IMR-90 (cell line): ENCODE results near the gene ELL. TPM values are rescaled to one million over a fixed set of nuclear protein-coding genes. Genes with fewer than 3 reads are reported as not detected.

ENCODE experiments used
- ATAC-seq: fragments of 200-7000 bp; cut with Tn5 transposase; 2 replicates; pipeline ENCODE4 v1.9.1; 2020; ENCODE audit warnings: low read depth, mild to moderate bottlenecking, moderate library complexity
- BruUV-seq: library from RNA; stranded (reverse); fragments of 400-500 nt; replicated peaks from 2 replicates; lab custom pipeline; 2021; lab: Mats Ljungman, UMichigan
- CTCF ChIA-PET: fragments of 300-600 bp; formaldehyde crosslinking; extraction: SDS; loops from one replicate; lab custom pipeline; 2021; ENCODE audit warnings: antibody characterized with exemption; lab: Yijun Ruan, JAX
- POLR2A ChIA-PET: fragments of 300-600 bp; sonication (Branson Sonifier 250); formaldehyde crosslinking; loops from one replicate; lab custom pipeline; 2022; ENCODE audit warnings: antibody characterized with exemption; ENCODE audit not compliant: unreplicated experiment; lab: Charles Lee
- DNase-seq: peaks from one replicate; pipeline ENCODE4 v3.0.0; 2013
- H2AFZ ChIP-seq: replicated peaks from 2 replicates; pipeline ENCODE3; 2013; ENCODE audit warnings: low read length, mild to moderate bottlenecking; ENCODE audit not compliant: poor library complexity
- H2AK5ac ChIP-seq: 2 replicates; pipeline ENCODE4 v1.6.1; 2013; ENCODE audit warnings: low read depth, low read length, inconsistent platforms
- H2AK9ac ChIP-seq: replicated peaks from 2 replicates; pipeline ENCODE3; 2013; ENCODE audit warnings: mild to moderate bottlenecking, low read depth, low read length, moderate library complexity; ENCODE audit not compliant: poor library complexity
- H2BK120ac ChIP-seq: 2 replicates; pipeline ENCODE4 v1.6.1; 2013; ENCODE audit warnings: low read depth, low read length, inconsistent platforms
- H2BK15ac ChIP-seq: 3 replicates; pipeline ENCODE4 v1.6.1; 2013; ENCODE audit warnings: low read depth, low read length, inconsistent platforms
- H2BK20ac ChIP-seq: 2 replicates; pipeline ENCODE4 v1.6.1; 2013; ENCODE audit warnings: low read depth, mild to moderate bottlenecking, inconsistent platforms, low read length, moderate library complexity
- H2BK5ac ChIP-seq: 2 replicates; pipeline ENCODE4 v1.6.1; 2013; ENCODE audit warnings: mild to moderate bottlenecking, low read depth, low read length, inconsistent platforms; ENCODE audit not compliant: poor library complexity, severe bottlenecking
- H3K14ac ChIP-seq: replicated peaks from 2 replicates; pipeline ENCODE4 v1.6.1; 2013; ENCODE audit warnings: low read depth, low read length, inconsistent platforms
- H3K18ac ChIP-seq: 2 replicates; pipeline ENCODE4 v1.6.1; 2013; ENCODE audit warnings: low read depth, low read length, control low read depth
- H3K23ac ChIP-seq: 2 replicates; pipeline ENCODE4 v1.6.1; 2013; ENCODE audit warnings: low read depth, low read length, inconsistent platforms
- H3K27ac ChIP-seq: 2 replicates; pipeline ENCODE4 v1.5.1; 2013; ENCODE audit warnings: mild to moderate bottlenecking, control low read depth, low read length; ENCODE audit not compliant: insufficient read depth
- H3K27me3 ChIP-seq: 2 replicates; pipeline ENCODE4 v1.6.1; 2013; ENCODE audit warnings: low read length; ENCODE audit not compliant: control insufficient read depth, insufficient read depth
- H3K36me3 ChIP-seq: 2 replicates; pipeline ENCODE4 v1.6.1; 2013; ENCODE audit warnings: low read length, mixed read lengths; ENCODE audit not compliant: control insufficient read depth, insufficient read depth
- H3K4ac ChIP-seq: 2 replicates; pipeline ENCODE4 v1.6.1; 2013; ENCODE audit warnings: low read depth, low read length, inconsistent platforms
- H3K4me1 ChIP-seq: 2 replicates; pipeline ENCODE4 v1.6.1; 2013; ENCODE audit warnings: low read length, mixed read lengths; ENCODE audit not compliant: control insufficient read depth, insufficient read depth
- H3K4me2 ChIP-seq: 2 replicates; pipeline ENCODE4 v1.6.1; 2013; ENCODE audit warnings: low read depth, mild to moderate bottlenecking, control low read depth, low read length, moderate library complexity
- H3K4me3 ChIP-seq: 2 replicates; pipeline ENCODE4 v1.5.1; 2013; ENCODE audit warnings: low read depth, mild to moderate bottlenecking, control low read depth, low read length, moderate library complexity; ENCODE audit not compliant: insufficient read depth
- H3K56ac ChIP-seq: 2 replicates; pipeline ENCODE4 v1.6.1; 2013; ENCODE audit warnings: low read length, inconsistent platforms; ENCODE audit not compliant: insufficient read depth; ENCODE audit errors: extremely low read depth
- H3K79me1 ChIP-seq, 2 experiments: 2 replicates each; pipeline ENCODE4 v1.6.1; 2013; ENCODE audit warnings: low read length in 2 of 2, inconsistent platforms in 1 of 2, low read depth in 1 of 2
- H3K9ac ChIP-seq: 2 replicates; pipeline ENCODE4 v1.6.1; 2013; ENCODE audit warnings: low read depth, low read length, control low read depth
- H3K9me1 ChIP-seq: 2 replicates; pipeline ENCODE4 v1.6.1; 2013; ENCODE audit warnings: low read length, inconsistent platforms; ENCODE audit not compliant: insufficient read depth
- H3K9me3 ChIP-seq: 2 replicates; pipeline ENCODE4 v1.6.1; 2013; ENCODE audit warnings: low read length; ENCODE audit not compliant: control insufficient read depth, insufficient read depth
- H4K20me1 ChIP-seq: 2 replicates; pipeline ENCODE4 v1.6.1; 2013; ENCODE audit warnings: low read length, inconsistent platforms; ENCODE audit not compliant: insufficient read depth
- H4K5ac ChIP-seq: 2 replicates; pipeline ENCODE4 v1.6.1; 2013; ENCODE audit warnings: mild to moderate bottlenecking, low read depth, low read length, control low read depth
- H4K8ac ChIP-seq, 2 experiments: 2 replicates each; pipeline ENCODE4 v1.6.1; 2013; ENCODE audit warnings: low read depth in 2 of 2, low read length in 2 of 2, control low read depth in 1 of 2, inconsistent platforms in 1 of 2
- H4K91ac ChIP-seq: 2 replicates; pipeline ENCODE4 v1.6.1; 2013; ENCODE audit warnings: low read depth, low read length, inconsistent platforms; ENCODE audit not compliant: insufficient read depth
- BHLHE40 ChIP-seq: fragments of 150-350 bp; IDR thresholded peaks from 2 replicates; pipeline ENCODE4 v1.6.1; 2016; ENCODE audit warnings: mild to moderate bottlenecking, low read depth, low read length
- CHD1 ChIP-seq: IDR thresholded peaks from 2 replicates; pipeline ENCODE4 v1.6.1; 2012; ENCODE audit warnings: low read depth, low read length, improper control_type of control experiment
- ELK1 ChIP-seq: fragments of 150-350 bp; IDR thresholded peaks from 2 replicates; pipeline ENCODE4 v1.6.1; 2016; ENCODE audit warnings: low read depth, mild to moderate bottlenecking, low read length, moderate library complexity, borderline replicate concordance
- MAZ ChIP-seq: IDR thresholded peaks from 2 replicates; pipeline ENCODE4 v1.6.1; 2012; ENCODE audit warnings: low read depth, mild to moderate bottlenecking, low read length, improper control_type of control experiment, moderate library complexity, borderline replicate concordance
- MXI1 ChIP-seq: IDR thresholded peaks from 2 replicates; pipeline ENCODE4 v1.6.1; 2012; ENCODE audit warnings: low read depth, mild to moderate bottlenecking, low read length, moderate library complexity, borderline replicate concordance
- POLR2A ChIP-seq: IDR thresholded peaks from 2 replicates; pipeline ENCODE4 v1.6.1; 2012; ENCODE audit warnings: mild to moderate bottlenecking, low read depth, low read length
- RAD21 ChIP-seq: IDR thresholded peaks from 2 replicates; pipeline ENCODE4 v1.6.1; 2012; ENCODE audit warnings: low read length, improper control_type of control experiment
- RCOR1 ChIP-seq: IDR thresholded peaks from 2 replicates; pipeline ENCODE4 v1.6.1; 2012; ENCODE audit warnings: mild to moderate bottlenecking, low read length, improper control_type of control experiment; ENCODE audit not compliant: insufficient replicate concordance
- RFX5 ChIP-seq: IDR thresholded peaks from 2 replicates; pipeline ENCODE4 v1.8.0; 2012; ENCODE audit warnings: low read depth, mild to moderate bottlenecking, low read length, moderate library complexity
- SMC3 ChIP-seq: fragments of 150-350 bp; IDR thresholded peaks from 2 replicates; pipeline ENCODE4 v1.6.1; 2016; ENCODE audit warnings: low read depth, mild to moderate bottlenecking, antibody characterized with exemption, low read length, moderate library complexity
- USF2 ChIP-seq: fragments of 150-350 bp; IDR thresholded peaks from 2 replicates; pipeline ENCODE4 v1.6.1; 2017; ENCODE audit warnings: mild to moderate bottlenecking, antibody characterized with exemption, low read length, low read depth
- WGBS, 2 experiments: methylation state at CpG; one replicate each; pipeline versions ENCODE4 v1.1.5 to v1.1.7; 2013; ENCODE audit warnings: missing lambda C conversion rate in 2 of 2; ENCODE audit not compliant: insufficient read length in 1 of 2; ENCODE audit errors: extremely low coverage in 2 of 2; 5-methylcytosine and 5-hydroxymethylcytosine counted together
- dilution Hi-C: fragments of 300-500 bp; cut with HindIII; formaldehyde crosslinking; loops from one replicate; pipeline ENCODE4 v1.14.3; 2018; ENCODE audit warnings: low sequenced_read_pairs; ENCODE audit not compliant: unreplicated experiment
- in situ Hi-C: fragments of 300-500 bp; cut with MboI; formaldehyde crosslinking; loops from 3 replicates; pipeline ENCODE4 v1.14.3; 2019; ENCODE audit warnings: low sequenced_read_pairs, inconsistent platforms, mixed read lengths
- intact Hi-C: fragments of 100-400 bp; cut with micrococcal nuclease; formaldehyde crosslinking; loops from 2 replicates; pipeline ENCODE4 v1.10.0; 2022
- polyA plus RNA-seq, 3 experiments: library from polyadenylated mRNA; depleted of rRNA; stranded (reverse); fragments of >200 nt; gene quantifications; 2 replicates each; pipeline ENCODE4 v1.2.3, GENCODE V29; 2012; ENCODE audit warnings: low replicate concordance in 1 of 3
- total RNA-seq: library from RNA; depleted of rRNA; stranded (reverse); fragments of >200 nt; gene quantifications from 2 replicates; pipeline ENCODE4 v1.2.3, GENCODE V29; 2012

ELL gene
- total and polyA plus RNA-seq, 2 of the 4 experiments (the other 2 are of a cell fraction), result 6.3 to 13.1 TPM

- 100% methylated on average over 2 of the region's 14 CpGs; no CpG with 5 or more reads in 1 of the 2 experiments for WGBS, 2 experiments
- H3K9me1 ChIP-seq, result peaks cover 45% of the 10 kb centered on the region
- H3K4me1 ChIP-seq, result peaks cover 34% of the 10 kb centered on the region
- H2BK120ac ChIP-seq, result no peak overlapping the region
- no peak overlapping the region for H3K4ac ChIP-seq
- no peak overlapping the region for H2BK20ac ChIP-seq
- H3K36me3 ChIP-seq, result no peaks in the 10 kb centered on the region
- intact Hi-C loops, result no loop called here
- H4K20me1 ChIP-seq, result peaks cover 99% of the 10 kb centered on the region
- ChIA-PET POLR2A (no interaction called here), CTCF (no interaction called here)
- H4K8ac ChIP-seq, result no peak overlapping the region
- BruUV-seq, result no TSS peak
- no peak overlapping the region for H4K91ac ChIP-seq
- H3K27ac ChIP-seq, result no peak overlapping the region
- no peak overlapping the region for H4K5ac ChIP-seq
- H3K14ac ChIP-seq, result no peak overlapping the region
- no peak overlapping the region for H2BK5ac ChIP-seq
- peaks cover 41 to 99% of the 10 kb centered on the region in 2 experiments for H3K79me1 ChIP-seq
- dilution Hi-C loops, result no loop called here
- no peaks in the 10 kb centered on the region for H3K27me3 ChIP-seq
- H3K56ac ChIP-seq, result no peak overlapping the region
- H3K4me2 ChIP-seq, result no peak overlapping the region
- in situ Hi-C loops, result no loop called here
- no peak overlapping the region for H2AK5ac ChIP-seq
- H3K18ac ChIP-seq, result no peak overlapping the region
- no peaks in the 10 kb centered on the region for H3K9me3 ChIP-seq
- H3K9ac ChIP-seq, result no peak overlapping the region
- no peak for TF ChIP-seq MXI1
- TF ChIP-seq RFX5, result no peak
- no peak for TF ChIP-seq BHLHE40
- no peak for TF ChIP-seq CHD1
- no peak for TF ChIP-seq RAD21
- TF ChIP-seq SMC3, result no peak
- no peak for TF ChIP-seq RCOR1
- no peak for TF ChIP-seq POLR2A
- no peak for TF ChIP-seq ELK1
- no peak for TF ChIP-seq MAZ
- no peak for TF ChIP-seq USF2
- no peak for ATAC-seq
- no peak overlapping the region for H2AFZ ChIP-seq
- no peak overlapping the region for H2BK15ac ChIP-seq
- H3K23ac ChIP-seq, result no peak overlapping the region
- DNase-seq, result no peak
- no peak overlapping the region for H3K4me3 ChIP-seq
- H2AK9ac ChIP-seq, result no peak overlapping the region
Observed at GRCh38 chr19:18489627-18490184, 32.2 kb downstream of the ELL start.
